ENCODE results near the gene PEX3.

The PEX3 gene

GRCh38 chr6:143515766-143516355, 65.3 kb downstream of the PEX3 start:
- POLR2A ChIA-PET, result no interaction called here
- no peak for TF ChIP-seq CTCF (IDR thresholded peaks at IDR 0.05; ENCODE audit: insufficient read depth, low read length, missing control alignments)
- DNase-seq (ENCODE audit: low read depth, low spot score), result no peak
- no peak overlapping the region for H3K4me3 ChIP-seq (ENCODE audit: low read depth, low read length)
- CTCF ChIA-PET, result no interaction called here

- POLR2A ChIA-PET, result no interaction called here
- H3K4me3 ChIP-seq (ENCODE audit: low read depth, low read length), result no peak overlapping the region
- no peak for TF ChIP-seq CTCF (IDR thresholded peaks at IDR 0.05; ENCODE audit: insufficient read depth, low read length, missing control alignments)
- no peak for DNase-seq (ENCODE audit: low read depth, low spot score)
- CTCF ChIA-PET, result no interaction called here
Observed at GRCh38 chr6:143516690-143517446, 66.3 kb downstream of the PEX3 start.

- POLR2A ChIA-PET, result no interaction called here
Observed at GRCh38 chr6:143517447-143517773, 66.8 kb downstream of the PEX3 start.

GRCh38 chr6:143522039-143522600, 71.5 kb downstream of the PEX3 start:
- no peak overlapping the region for H3K4me3 ChIP-seq (ENCODE audit: low read depth, low read length)
- POLR2A ChIA-PET, result no interaction called here
- no peak for TF ChIP-seq CTCF (IDR thresholded peaks at IDR 0.05; ENCODE audit: insufficient read depth, low read length, missing control alignments)
- CTCF ChIA-PET, result interaction anchor here (1.3 to 2.1 kb wide), 2 partner anchors 9 to 10 kb away, joined by 4 to 9 read pairs; partner anchors contain the start of gene FUCA2
- no peak for DNase-seq (ENCODE audit: low read depth, low spot score)

More at GRCh38 chr6:143517447-143517773, 66.8 kb downstream of the PEX3 start:
- H3K4me3 ChIP-seq (ENCODE audit: low read depth, low read length), result no peak overlapping the region
- DNase-seq (ENCODE audit: low read depth, low spot score), result no peak
- TF ChIP-seq CTCF (IDR thresholded peaks at IDR 0.05; ENCODE audit: insufficient read depth, low read length, missing control alignments), result no peak
- CTCF ChIA-PET, result no interaction called here

GRCh38 chr6:143525356-143525755, 74.8 kb downstream of the PEX3 start:
- ChIA-PET POLR2A (no interaction called here), CTCF (interaction anchor here (1.8 to 2.6 kb wide), 2 partner anchors 10 to 12 kb away, joined by 6 to 9 read pairs; no protein-coding TSS in a partner anchor)
- H3K4me3 ChIP-seq (ENCODE audit: low read depth, low read length), result no peak overlapping the region
- no peak for TF ChIP-seq CTCF (IDR thresholded peaks at IDR 0.05; ENCODE audit: insufficient read depth, low read length, missing control alignments)
- DNase-seq (ENCODE audit: low read depth, low spot score), result no peak

GRCh38 chr6:143527677-143528076, 77.1 kb downstream of the PEX3 start:
- POLR2A ChIA-PET, result no interaction called here
- no peak overlapping the region for H3K4me3 ChIP-seq (ENCODE audit: low read depth, low read length)
- no peak for TF ChIP-seq CTCF (IDR thresholded peaks at IDR 0.05; ENCODE audit: insufficient read depth, low read length, missing control alignments)
- no peak for DNase-seq (ENCODE audit: low read depth, low spot score)
- CTCF ChIA-PET, result no interaction called here

All from AG04449 (cell line).